Measurements from ENCODE around the gene POLG.

Gene POLG

GRCh38 chr15:89326316-89326715, 8.3 kb downstream of the POLG start:
- DNase-seq (ENCODE audit: low read depth): no peak

GRCh38 chr15:89325039-89325803, 9.4 kb downstream of the POLG start:
- DNase-seq (ENCODE audit: low read depth): no peak

- DNase-seq (ENCODE audit: low read depth): no peak
Measured at GRCh38 chr15:89323825-89324224, 10.8 kb downstream of the POLG start.

- DNase-seq (ENCODE audit: low read depth): no peak
Measured at GRCh38 chr15:89322822-89323221, 11.8 kb downstream of the POLG start.

- no peak for DNase-seq (ENCODE audit: low read depth)
Measured at GRCh38 chr15:89321521-89322410, 12.9 kb downstream of the POLG start.

- no peak for DNase-seq (ENCODE audit: low read depth)
Measured at GRCh38 chr15:89320200-89320599, 14.4 kb downstream of the POLG start.

GRCh38 chr15:89319678-89320077, 14.9 kb downstream of the POLG start:
- no peak for DNase-seq (ENCODE audit: low read depth)

- no peak for DNase-seq (ENCODE audit: low read depth)
Measured at GRCh38 chr15:89317186-89317720, 17.4 kb downstream of the POLG start.

- DNase-seq (ENCODE audit: low read depth): no peak
Measured at GRCh38 chr15:89316504-89316903, 18.1 kb downstream of the POLG start.

GRCh38 chr15:89315375-89315929, 19.2 kb downstream of the POLG start:
- DNase-seq (ENCODE audit: low read depth): no peak

- DNase-seq (ENCODE audit: low read depth): no peak
Measured at GRCh38 chr15:89309993-89310392, 24.6 kb downstream of the POLG start.

- no peak for DNase-seq (ENCODE audit: low read depth)
Measured at GRCh38 chr15:89308236-89308635, 26.4 kb downstream of the POLG start.

GRCh38 chr15:89307791-89308190, 26.8 kb downstream of the POLG start:
- DNase-seq (ENCODE audit: low read depth): peak; percentile 72

GRCh38 chr15:89307046-89307587, 27.5 kb downstream of the POLG start:
- DNase-seq (ENCODE audit: low read depth): peak; percentile 53

GRCh38 chr15:89305395-89305794, 29.2 kb downstream of the POLG start:
- DNase-seq (ENCODE audit: low read depth): no peak

GRCh38 chr15:89303986-89304385, 30.6 kb downstream of the POLG start:
- peak; percentile 16 for DNase-seq (ENCODE audit: low read depth)

- no peak for DNase-seq (ENCODE audit: low read depth)
Measured at GRCh38 chr15:89301304-89302089, 33.1 kb downstream of the POLG start.

- DNase-seq (ENCODE audit: low read depth): peak; percentile 59
Measured at GRCh38 chr15:89299896-89300295, 34.7 kb downstream of the POLG start.

- DNase-seq (ENCODE audit: low read depth): no peak
Measured at GRCh38 chr15:89293012-89293411, 41.6 kb downstream of the POLG start.

GRCh38 chr15:89291934-89292438, 42.6 kb downstream of the POLG start:
- DNase-seq (ENCODE audit: low read depth): no peak

GRCh38 chr15:89283201-89283600, 51.4 kb downstream of the POLG start:
- DNase-seq (ENCODE audit: low read depth): no peak

Data from iris pigment epithelial cell (primary cell).